GM12878 (cell line): ENCODE results near the gene NR2F1. TPM values are rescaled to one million over a fixed set of nuclear protein-coding genes. Genes with fewer than 3 reads are reported as not detected.

Source experiments
- ATAC-seq: fragments of 200-7000 bp; cut with Tn5 transposase; 3 replicates; pipeline ENCODE4 v1.9.1; 2020; ENCODE audit warnings: mild to moderate bottlenecking, moderate library complexity
- BruUV-seq: library from RNA; stranded (reverse); fragments of 400-500 nt; replicated peaks from 2 replicates; lab custom pipeline; 2021; lab: Mats Ljungman, UMichigan
- CTCF ChIA-PET: fragments of 300-600 bp; sonication (Branson Sonifier 250); formaldehyde crosslinking; extraction: SDS; loops from one replicate; lab custom pipeline; 2021; ENCODE audit warnings: inconsistent platforms; lab: Yijun Ruan, JAX
- POLR2A ChIA-PET: fragments of 350-600 bp; formaldehyde crosslinking; extraction: SDS; loops from one replicate; lab custom pipeline; 2021; ENCODE audit warnings: inconsistent platforms; lab: Charles Lee
- RAD21 ChIA-PET: fragments of 300-600 bp; sonication (Branson Sonifier 250); formaldehyde crosslinking; loops from one replicate; lab custom pipeline; 2023; ENCODE audit warnings: antibody characterized with exemption; ENCODE audit not compliant: unreplicated experiment; lab: Charles Lee
- SMC1A ChIA-PET: fragments of 300-600 bp; sonication (Branson Sonifier 250); formaldehyde crosslinking; loops from one replicate; lab custom pipeline; 2023; ENCODE audit not compliant: unreplicated experiment, uncharacterized antibody; lab: Charles Lee
- DNase-seq: peaks from one replicate; pipeline ENCODE4 v3.0.0-alpha.2; 2011; ENCODE audit warnings: low read depth, low spot score
- FAIRE-seq: peaks from 3 replicates; lab custom pipeline; 2011; peaks lifted over from hg19 to GRCh38; lab: Jason Lieb, UNC
- H2AFZ ChIP-seq: 2 replicates; pipeline ENCODE4 v1.6.0; 2011; ENCODE audit warnings: low read depth, low read length, control low read depth; ENCODE audit not compliant: control insufficient read depth
- H3K27ac ChIP-seq: 2 replicates; pipeline ENCODE4 v1.5.1; 2011; ENCODE audit warnings: control low read depth; ENCODE audit not compliant: control insufficient read depth, insufficient read depth
- H3K27me3 ChIP-seq, 2 experiments: replicated peaks in 1 of 2; 2 replicates each; pipeline versions ENCODE4 v1.6.0 to v1.6.1; 2011; ENCODE audit warnings: low read length in 1 of 2; ENCODE audit not compliant: control insufficient read depth in 2 of 2, insufficient read depth in 2 of 2
- H3K36me3 ChIP-seq, 2 experiments: 2 replicates each; pipeline ENCODE4 v1.5.1; 2011; ENCODE audit warnings: low read length in 1 of 2; ENCODE audit not compliant: control insufficient read depth in 2 of 2, insufficient read depth in 2 of 2
- H3K4me1 ChIP-seq: 2 replicates; pipeline ENCODE4 v1.6.1; 2011; ENCODE audit warnings: mild to moderate bottlenecking, low read length, moderate library complexity, mixed read lengths; ENCODE audit not compliant: control insufficient read depth, insufficient read depth
- H3K4me2 ChIP-seq: 2 replicates; pipeline ENCODE4 v1.6.0; 2011; ENCODE audit warnings: control low read depth; ENCODE audit not compliant: control insufficient read depth, insufficient read depth
- H3K4me3 ChIP-seq: fragments of 200-600 bp; sonication (generic); 2 replicates; pipeline ENCODE4 v1.5.1; 2016
- H3K79me2 ChIP-seq: 2 replicates; pipeline ENCODE4 v1.6.0; 2011; ENCODE audit warnings: low read length; ENCODE audit not compliant: control insufficient read depth, insufficient read depth
- H3K9ac ChIP-seq: 2 replicates; pipeline ENCODE4 v1.8.0; 2011; ENCODE audit warnings: low read length, control low read depth, mixed read lengths; ENCODE audit not compliant: control insufficient read depth, insufficient read depth
- H3K9me3 ChIP-seq: replicated peaks from 3 replicates; pipeline ENCODE4 v1.5.1; 2011; ENCODE audit warnings: mild to moderate bottlenecking, low read length; ENCODE audit not compliant: control insufficient read depth, insufficient read depth
- H4K20me1 ChIP-seq: 2 replicates; pipeline ENCODE4 v1.6.0; 2011; ENCODE audit not compliant: control insufficient read depth, insufficient read depth
- BCL11A ChIP-seq: IDR thresholded peaks from 2 replicates; pipeline ENCODE4 v1.6.1; 2011; ENCODE audit warnings: low read depth, low read length
- BHLHE40 ChIP-seq, 2 experiments: fragments of 450-650 bp in 1 of 2; IDR thresholded peaks; 2 replicates each; pipeline ENCODE4 v1.6.1; 2011 to 2017; ENCODE audit warnings: low read depth in 2 of 2, borderline replicate concordance in 1 of 2, improper control_type of control experiment in 1 of 2, low read length in 1 of 2, mild to moderate bottlenecking in 1 of 2
- DPF2 ChIP-seq: fragments of 450-650 bp; IDR thresholded peaks from 2 replicates; pipeline ENCODE4 v1.6.1; 2017; ENCODE audit warnings: mild to moderate bottlenecking
- ESRRA ChIP-seq: IDR thresholded peaks from 2 replicates; pipeline ENCODE4 v1.6.1; 2012; ENCODE audit warnings: mild to moderate bottlenecking, low read length, improper control_type of control experiment
- HDGF ChIP-seq: fragments of 450-650 bp; IDR thresholded peaks from 2 replicates; pipeline ENCODE4 v1.6.1; 2016; ENCODE audit warnings: antibody characterized with exemption
- IRF3 ChIP-seq: fragments of 450-650 bp; IDR thresholded peaks from 2 replicates; pipeline ENCODE4 v1.6.1; 2014; ENCODE audit warnings: mild to moderate bottlenecking
- IRF4 ChIP-seq: IDR thresholded peaks from 2 replicates; pipeline ENCODE4 v1.6.1; 2011; ENCODE audit warnings: low read depth, low read length
- JUNB ChIP-seq: IDR thresholded peaks from 2 replicates; pipeline ENCODE4 v1.6.1; 2016; ENCODE audit warnings: antibody characterized with exemption, mild to moderate bottlenecking
- KDM1A ChIP-seq: fragments of 200-600 bp; sonication (generic); IDR thresholded peaks from 2 replicates; pipeline ENCODE4 v1.6.1; 2016; ENCODE audit warnings: borderline replicate concordance
- LARP7 ChIP-seq: fragments of 450-650 bp; IDR thresholded peaks from 2 replicates; pipeline ENCODE4 v1.6.1; 2017; ENCODE audit warnings: mild to moderate bottlenecking
- MTA2 ChIP-seq: fragments of 450-650 bp; IDR thresholded peaks from 2 replicates; pipeline ENCODE4 v1.6.1; 2016; ENCODE audit warnings: low read depth, mild to moderate bottlenecking, moderate library complexity
- NFYB ChIP-seq: IDR thresholded peaks from 2 replicates; pipeline ENCODE4 v1.6.1; 2011; ENCODE audit warnings: low read depth, mild to moderate bottlenecking, low read length, improper control_type of control experiment, moderate library complexity; ENCODE audit not compliant: insufficient read depth
- NR2F1 ChIP-seq: fragments of 450-650 bp; conservative IDR thresholded peaks from 2 replicates; pipeline ENCODE4 v1.6.1; 2017; ENCODE audit warnings: mild to moderate bottlenecking
- POU2F2 ChIP-seq: IDR thresholded peaks from 3 replicates; pipeline ENCODE4 v1.6.1; 2011; ENCODE audit warnings: low read depth, mild to moderate bottlenecking, low read length, borderline replicate concordance
- RB1 ChIP-seq: fragments of 450-650 bp; formaldehyde crosslinking; IDR thresholded peaks from 2 replicates; pipeline ENCODE4 v1.6.1; 2017; ENCODE audit warnings: mild to moderate bottlenecking, borderline replicate concordance
- TAF1 ChIP-seq: IDR thresholded peaks from 2 replicates; pipeline ENCODE4 v1.6.1; 2011; ENCODE audit warnings: mild to moderate bottlenecking, low read depth, low read length, borderline replicate concordance
- TCF12 ChIP-seq: IDR thresholded peaks from 2 replicates; pipeline ENCODE4 v1.6.1; 2011; ENCODE audit warnings: low read depth, mild to moderate bottlenecking, low read length
- ZBTB11 ChIP-seq: fragments of 450-650 bp; formaldehyde crosslinking; IDR thresholded peaks from 2 replicates; pipeline ENCODE4 v1.5.0; 2022; ENCODE audit warnings: mild to moderate bottlenecking, missing genetic modification characterization
- ZNF384 ChIP-seq: IDR thresholded peaks from 2 replicates; pipeline ENCODE4 v1.6.1; 2012; ENCODE audit warnings: low read depth, mild to moderate bottlenecking, low read length, improper control_type of control experiment, borderline replicate concordance
- WGBS: methylation state at CpG from one replicate; pipeline ENCODE4 v1.1.6; 2016; ENCODE audit warnings: low lambda C conversion rate; ENCODE audit not compliant: insufficient replicate concordance, insufficient coverage; ENCODE audit errors: missing lambda C conversion rate; 5-methylcytosine and 5-hydroxymethylcytosine counted together
- in situ Hi-C: fragments of 300-500 bp; cut with MboI; formaldehyde crosslinking; loops from 9 replicates; pipeline ENCODE4 v1.14.3; 2018; ENCODE audit warnings: mixed read lengths
- intact Hi-C: fragments of 100-400 bp; cut with micrococcal nuclease; formaldehyde crosslinking; loops from one replicate; pipeline ENCODE4 v1.14.2; 2022; ENCODE audit not compliant: unreplicated experiment
- polyA plus RNA-seq, 11 experiments: library from polyadenylated mRNA; depleted of rRNA in 4 of 11; unstranded in 6 of 11; stranded (reverse) in 5 of 11; fragments of >200 nt; fragmentation: Nextera tagmentation in 4 of 11; fragmentation: Illumina TruSeq in 1 of 11; extraction: Ambion mirVana in 4 of 11; extraction: Trizol in 1 of 11; gene quantifications; 1 replicate in 1 of 11; 2 replicates in 10 of 11; pipeline versions ENCODE4 v1.2.1 to v1.2.3, GENCODE V29; 2011 to 2016; ENCODE audit warnings: inconsistent platforms in 2 of 11, missing spikeins in 2 of 11, low read depth in 1 of 11
- total RNA-seq, 4 experiments: library from RNA; depleted of rRNA in 3 of 4; stranded (reverse); fragments of >200 nt in 3 of 4; fragmentation: Illumina TruSeq in 1 of 4; extraction: Trizol in 1 of 4; gene quantifications; 2 replicates each; pipeline versions ENCODE4 v1.2.1 to v1.2.3, GENCODE V29; 2013 to 2021

The NR2F1 gene
- total and polyA plus RNA-seq, 10 of the 15 experiments (the other 5 are each of a cell fraction or from before 2014, with no cell fraction given): 0.04 to 0.79 (median 0.36) TPM; not detected in 7

GRCh38 chr5:93569300-93570160 is 13.5 kb upstream of the NR2F1 start:
- no peak overlapping the region for H3K9ac ChIP-seq
- no peak overlapping the region for H3K27ac ChIP-seq
- H3K4me3 ChIP-seq: no peak overlapping the region
- in situ Hi-C loops: no loop called here
- POLR2A ChIA-PET: no interaction called here
- no TSS peak for BruUV-seq
- no peak overlapping the region for H2AFZ ChIP-seq
- H3K36me3 ChIP-seq: no peaks in the 10 kb centered on the region
- no peak for FAIRE-seq
- CTCF ChIA-PET: no interaction called here
- intact Hi-C loops: no loop called here
- peaks cover 15 to 27% of the 10 kb centered on the region in 2 experiments for H3K27me3 ChIP-seq
- ATAC-seq: no peak
- H3K4me1 ChIP-seq: no peaks in the 10 kb centered on the region
- RAD21 ChIA-PET: interaction anchor here (1.0 kb wide), 1 partner anchor 10 kb away, joined by 3 read pairs; no protein-coding TSS in a partner anchor
- no peaks in the 10 kb centered on the region; the same call in 1 of the 3 replicates for H3K9me3 ChIP-seq
- no peaks in the 10 kb centered on the region for H4K20me1 ChIP-seq
- no peak for TF ChIP-seq TAF1
- no peak for TF ChIP-seq BHLHE40 (IDR thresholded peaks at IDR 0.05; ENCODE audit: borderline replicate concordance in 1 of 2, low read depth in 2 of 2, low read length in 1 of 2)
- TF ChIP-seq NR2F1: no peak
- TF ChIP-seq JUNB: no peak
- no peak for TF ChIP-seq LARP7
- no peak for TF ChIP-seq RB1
- no peak for TF ChIP-seq IRF4
- TF ChIP-seq KDM1A: no peak
- no peak for TF ChIP-seq DPF2
- no peak for TF ChIP-seq ESRRA
- no peak for TF ChIP-seq MTA2
- no peak for TF ChIP-seq IRF3
- TF ChIP-seq BCL11A: no peak
- no peak for TF ChIP-seq TCF12
- no peak for TF ChIP-seq HDGF
- TF ChIP-seq NFYB: no peak
- no peak for TF ChIP-seq POU2F2
- no peak for TF ChIP-seq ZBTB11
- TF ChIP-seq ZNF384: no peak
- DNase-seq: no peak
- WGBS: 49% methylated on average over 13 of the region's 13 CpGs
- H3K79me2 ChIP-seq: no peaks in the 10 kb centered on the region
- SMC1A ChIA-PET: no interaction called here
- no peak overlapping the region for H3K4me2 ChIP-seq
